DOHH2 (cell line): ENCODE measurements around the gene FAM120A.

Experiments used
- H3F3A ChIP-seq: fragments of 200-600 bp; sonication (generic), shearing (Covaris generic); 2 replicates; pipeline ENCODE4 v1.6.0; 2016; ENCODE audit warnings: antibody characterized with exemption, mild to moderate bottlenecking; ENCODE audit not compliant: control insufficient read depth, insufficient read depth
- H3K27ac ChIP-seq: fragments of 200-600 bp; sonication (generic); 2 replicates; pipeline ENCODE4 v1.5.1; 2014; ENCODE audit warnings: low read depth, mild to moderate bottlenecking, low read length, moderate library complexity
- H3K27me3 ChIP-seq: fragments of 200-600 bp; sonication (generic); 2 replicates; pipeline ENCODE4 v1.6.1; 2014; ENCODE audit warnings: mild to moderate bottlenecking, low read length, mixed read lengths; ENCODE audit not compliant: control insufficient read depth
- H3K36me3 ChIP-seq: fragments of 200-600 bp; sonication (generic); 2 replicates; pipeline ENCODE4 v1.6.1; 2014; ENCODE audit warnings: mild to moderate bottlenecking, low read length, moderate library complexity, mixed read lengths; ENCODE audit not compliant: control insufficient read depth
- H3K4me1 ChIP-seq: fragments of 200-600 bp; sonication (generic); 2 replicates; pipeline ENCODE4 v1.6.1; 2014; ENCODE audit warnings: mild to moderate bottlenecking, low read length, mixed read lengths; ENCODE audit not compliant: control insufficient read depth
- H3K4me2 ChIP-seq: fragments of 200-600 bp; sonication (generic); 2 replicates; pipeline ENCODE4 v1.6.0; 2014; ENCODE audit warnings: mild to moderate bottlenecking, low read length, moderate library complexity
- H3K4me3 ChIP-seq: fragments of 200-600 bp; sonication (generic); 2 replicates; pipeline ENCODE4 v1.5.1; 2014; ENCODE audit warnings: mild to moderate bottlenecking, low read length, mixed read lengths
- H3K79me2 ChIP-seq: fragments of 200-600 bp; sonication (generic); 2 replicates; pipeline ENCODE4 v1.6.1; 2014; ENCODE audit warnings: mild to moderate bottlenecking, low read length, mixed read lengths; ENCODE audit not compliant: control insufficient read depth
- H3K9me2 ChIP-seq: fragments of 200-600 bp; sonication (generic); replicated peaks from 2 replicates; pipeline ENCODE4 v1.6.1; 2014; ENCODE audit warnings: mild to moderate bottlenecking, low read length, mixed read lengths; ENCODE audit not compliant: control insufficient read depth
- H3K9me3 ChIP-seq: fragments of 200-600 bp; sonication (generic); 2 replicates; pipeline ENCODE4 v1.6.1; 2014; ENCODE audit warnings: antibody characterized with exemption, low read length, mixed read lengths; ENCODE audit not compliant: control insufficient read depth, insufficient read depth
- H4K20me1 ChIP-seq: fragments of 200-600 bp; sonication (generic); 2 replicates; pipeline ENCODE4 v1.6.0; 2014; ENCODE audit warnings: low read depth, mild to moderate bottlenecking, antibody characterized with exemption, low read length, moderate library complexity; ENCODE audit not compliant: control insufficient read depth, insufficient read depth
- EZH2phosphoT487 ChIP-seq: fragments of 200-600 bp; sonication (generic); IDR thresholded peaks from 2 replicates; pipeline ENCODE4 v1.6.1; 2017; ENCODE audit warnings: borderline replicate concordance, mild to moderate bottlenecking, antibody characterized with exemption, low read length, moderate library complexity, mixed read lengths
- TF ChIP-seq, protein P1 (sequence below): fragments of 200-600 bp; sonication (generic); IDR thresholded peaks from one replicate; pipeline ENCODE4 v1.5.1; 2014; ENCODE audit warnings: antibody characterized with exemption, mild to moderate bottlenecking, low read depth, low read length; ENCODE audit not compliant: poor library complexity, severe bottlenecking

The FAM120A gene

GRCh38 chr9:93597142-93597706, 145.7 kb downstream of the FAM120A start:
- H3K9me2 ChIP-seq = no peaks in the 10 kb centered on the region
- no peaks in the 10 kb centered on the region for H3K9me3 ChIP-seq
- no peak overlapping the region for H3K27ac ChIP-seq
- TF ChIP-seq, protein P1, sequence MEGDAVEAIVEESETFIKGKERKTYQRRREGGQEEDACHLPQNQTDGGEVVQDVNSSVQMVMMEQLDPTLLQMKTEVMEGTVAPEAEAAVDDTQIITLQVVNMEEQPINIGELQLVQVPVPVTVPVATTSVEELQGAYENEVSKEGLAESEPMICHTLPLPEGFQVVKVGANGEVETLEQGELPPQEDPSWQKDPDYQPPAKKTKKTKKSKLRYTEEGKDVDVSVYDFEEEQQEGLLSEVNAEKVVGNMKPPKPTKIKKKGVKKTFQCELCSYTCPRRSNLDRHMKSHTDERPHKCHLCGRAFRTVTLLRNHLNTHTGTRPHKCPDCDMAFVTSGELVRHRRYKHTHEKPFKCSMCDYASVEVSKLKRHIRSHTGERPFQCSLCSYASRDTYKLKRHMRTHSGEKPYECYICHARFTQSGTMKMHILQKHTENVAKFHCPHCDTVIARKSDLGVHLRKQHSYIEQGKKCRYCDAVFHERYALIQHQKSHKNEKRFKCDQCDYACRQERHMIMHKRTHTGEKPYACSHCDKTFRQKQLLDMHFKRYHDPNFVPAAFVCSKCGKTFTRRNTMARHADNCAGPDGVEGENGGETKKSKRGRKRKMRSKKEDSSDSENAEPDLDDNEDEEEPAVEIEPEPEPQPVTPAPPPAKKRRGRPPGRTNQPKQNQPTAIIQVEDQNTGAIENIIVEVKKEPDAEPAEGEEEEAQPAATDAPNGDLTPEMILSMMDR = no peak
- no peak for TF ChIP-seq EZH2phosphoT487
- H3K27me3 ChIP-seq = no peaks in the 10 kb centered on the region
- no peaks in the 10 kb centered on the region for H3K36me3 ChIP-seq
- H3F3A ChIP-seq = no peaks in the 10 kb centered on the region
- H3K4me3 ChIP-seq = no peak overlapping the region
- H3K4me1 ChIP-seq = peaks cover 10% of the 10 kb centered on the region; the same call in 1 of the 2 replicates
- H3K79me2 ChIP-seq = peaks cover 61% of the 10 kb centered on the region
- H4K20me1 ChIP-seq = peaks cover 12% of the 10 kb centered on the region; the same call in 1 of the 2 replicates
- H3K4me2 ChIP-seq = no peak overlapping the region

DNA sequence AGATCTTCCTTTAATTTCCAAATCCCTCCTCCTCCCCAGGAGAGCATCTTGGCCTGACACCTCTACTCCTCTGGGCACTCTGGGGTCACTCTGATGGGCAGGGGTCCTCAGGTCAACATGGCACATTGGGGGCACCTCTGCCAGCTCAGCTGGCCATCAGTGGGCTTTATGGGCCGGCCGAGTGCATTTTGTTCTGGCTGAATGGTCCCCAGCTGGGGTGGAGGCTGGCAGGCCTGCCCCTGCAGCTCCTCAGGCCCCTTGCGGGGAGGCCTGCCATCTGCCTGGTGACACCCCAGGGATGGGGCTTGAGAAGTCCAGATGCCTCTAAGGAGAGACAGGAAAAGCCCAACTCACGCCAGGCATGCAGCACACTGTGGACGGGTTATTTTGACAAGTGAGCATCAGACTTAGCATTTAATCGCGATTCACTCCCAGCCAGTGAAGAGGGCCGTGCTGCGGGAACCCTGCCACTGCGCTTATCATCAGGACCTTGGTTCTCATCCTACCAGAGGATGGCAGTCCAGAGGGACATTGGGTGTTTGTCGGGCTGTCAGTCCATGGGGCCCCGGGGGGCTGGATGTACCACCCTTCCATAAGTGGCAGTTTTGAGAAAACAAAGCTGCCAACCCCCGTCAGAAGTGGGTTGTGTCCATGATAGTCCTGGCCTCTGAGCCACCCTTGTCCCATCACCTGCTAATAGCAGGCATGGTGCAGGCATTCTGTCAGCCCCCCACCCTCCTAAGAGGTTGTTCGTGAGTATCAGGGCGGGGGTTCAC, 146.6 kb downstream of the FAM120A start:
- no peaks in the 10 kb centered on the region for H3F3A ChIP-seq
- H3K4me3 ChIP-seq = no peak overlapping the region
- H3K9me3 ChIP-seq = no peaks in the 10 kb centered on the region
- no peaks in the 10 kb centered on the region for H3K27me3 ChIP-seq
- H3K9me2 ChIP-seq = no peaks in the 10 kb centered on the region
- TF ChIP-seq, protein P1 = no peak
- no peak for TF ChIP-seq EZH2phosphoT487
- H3K27ac ChIP-seq = no peak overlapping the region
- H3K4me1 ChIP-seq = peaks cover 10% of the 10 kb centered on the region; the same call in 1 of the 2 replicates
- no peaks in the 10 kb centered on the region for H3K36me3 ChIP-seq
- no peak overlapping the region for H3K4me2 ChIP-seq
- peaks cover 63% of the 10 kb centered on the region for H3K79me2 ChIP-seq
- peaks cover 12% of the 10 kb centered on the region; the same call in 1 of the 2 replicates for H4K20me1 ChIP-seq

- Histone ChIP-seq H3F3A (no peaks in the 10 kb centered on the region), H3K9me3 (no peaks in the 10 kb centered on the region), H4K20me1 (peaks cover 12% of the 10 kb centered on the region; the same call in 1 of the 2 replicates), H3K27me3 (no peaks in the 10 kb centered on the region), H3K4me3 (no peak overlapping the region), H3K36me3 (no peaks in the 10 kb centered on the region), H3K4me1 (peaks cover 10% of the 10 kb centered on the region; the same call in 1 of the 2 replicates), H3K9me2 (no peaks in the 10 kb centered on the region), H3K27ac (no peak overlapping the region), H3K79me2 (peaks cover 67% of the 10 kb centered on the region), H3K4me2 (no peak overlapping the region)
- TF ChIP-seq, protein P1 = no peak
- no peak for TF ChIP-seq EZH2phosphoT487
Measured at GRCh38 chr9:93598647-93599241, 147.3 kb downstream of the FAM120A start.
